Activated naive CD4-positive, alpha-beta T cell treated with anti-CD3 and anti-CD28 coated beads for 36 hours (primary cell): Measurements from ENCODE around the gene PNPLA7. TPM values are rescaled to one million over a fixed set of nuclear protein-coding genes. Genes with fewer than 3 reads are reported as not detected.

Experiments used
- CTCF ChIA-PET: fragments of 350-600 bp; sonication (Branson Sonifier 250); formaldehyde crosslinking; loops from one replicate; lab custom pipeline; 2021; ENCODE audit warnings: antibody characterized with exemption; lab: Charles Lee
- DNase-seq: peaks from one replicate; pipeline ENCODE4 v3.0.0-alpha.2; 2020
- H3K27ac Mint-ChIP-seq: one replicate; pipeline ENCODE4 v1.8.0; 2021; ENCODE audit warnings: mild to moderate bottlenecking, mixed read lengths
- H3K27me3 Mint-ChIP-seq: one replicate; pipeline ENCODE4 v1.8.0; 2021; ENCODE audit warnings: low read depth, mixed read lengths
- H3K36me3 Mint-ChIP-seq: one replicate; pipeline ENCODE4 v1.8.0; 2021; ENCODE audit warnings: low read depth, mixed read lengths
- H3K4me1 Mint-ChIP-seq: one replicate; pipeline ENCODE4 v1.8.0; 2021; ENCODE audit warnings: low read depth, mixed read lengths
- H3K4me3 Mint-ChIP-seq: one replicate; pipeline ENCODE4 v1.8.0; 2021; ENCODE audit warnings: mild to moderate bottlenecking, moderate library complexity, mixed read lengths
- H3K9me3 Mint-ChIP-seq: one replicate; pipeline ENCODE4 v1.8.0; 2021; ENCODE audit warnings: mixed read lengths
- intact Hi-C: fragments of 100-400 bp; cut with micrococcal nuclease; formaldehyde crosslinking; loops from one replicate; pipeline ENCODE4 v1.15.1; 2023
- total RNA-seq, 2 experiments: library from RNA; stranded (reverse); gene quantifications; one replicate each; pipeline ENCODE4 v1.2.3, GENCODE V29; 2021

The PNPLA7 gene
- total RNA-seq, 2 experiments from 2014 or later: 2.8 to 3.1 TPM

DNA sequence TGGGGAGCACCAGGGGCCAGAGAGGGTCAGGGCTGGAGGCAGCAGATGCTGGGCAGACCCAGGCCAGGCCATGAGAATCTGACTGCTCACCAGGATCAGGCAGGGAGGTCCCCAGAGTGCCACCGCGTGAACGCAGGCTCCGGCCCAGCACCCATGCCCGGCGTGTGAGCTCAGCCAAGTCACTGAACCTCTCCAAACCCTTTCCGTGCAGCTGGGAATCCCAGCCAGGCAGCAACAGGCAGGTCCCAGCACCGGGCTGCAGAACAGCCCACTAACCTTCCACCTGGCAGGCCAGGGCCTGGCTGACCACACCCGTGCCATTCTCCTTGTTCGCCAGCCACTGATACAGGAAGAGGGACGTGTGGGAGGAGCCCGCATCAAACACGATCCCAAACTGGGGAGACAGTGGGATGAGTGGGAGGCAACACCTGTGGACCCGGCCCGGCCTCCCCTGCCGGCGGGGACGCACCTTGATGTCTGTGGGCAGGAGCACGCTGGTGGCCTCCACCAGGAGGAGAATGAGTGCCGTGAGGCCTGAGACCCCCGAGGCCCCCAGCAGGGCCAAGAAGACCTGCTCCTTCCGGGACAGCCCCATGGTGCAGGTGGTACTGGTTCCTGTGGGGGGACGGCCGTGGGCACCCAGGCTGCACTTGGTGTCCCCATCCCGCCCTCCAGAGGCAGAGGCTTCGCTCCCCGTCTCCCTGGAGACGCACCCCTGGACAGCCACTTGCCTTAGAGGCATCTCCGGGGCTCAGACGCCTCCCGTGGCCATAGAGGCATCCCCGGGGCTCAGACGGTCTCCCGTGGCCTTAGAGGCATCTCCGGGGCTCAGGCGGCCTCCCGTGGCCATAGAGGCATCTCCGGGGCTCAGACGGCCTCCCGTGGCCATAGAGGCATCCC, 112.3 kb downstream of the PNPLA7 start:
- H3K9me3 Mint-ChIP-seq: no peaks in the 10 kb centered on the region
- no peak for DNase-seq
- CTCF ChIA-PET: no interaction called here

GRCh38 chr9:137436761-137437600, 113.2 kb downstream of the PNPLA7 start:
- Mint-ChIP-seq H3K27me3 (peaks cover 5% of the 10 kb centered on the region), H3K4me1 (peaks cover 2% of the 10 kb centered on the region), H3K4me3 (no peak overlapping the region), H3K9me3 (no peaks in the 10 kb centered on the region), H3K27ac (no peak overlapping the region), H3K36me3 (no peaks in the 10 kb centered on the region)
- intact Hi-C loops: no loop called here
- CTCF ChIA-PET: no interaction called here
- DNase-seq: no peak

More for the DNA sequence above, 112.3 kb downstream of the PNPLA7 start:
- H3K36me3 Mint-ChIP-seq: no peaks in the 10 kb centered on the region
- H3K27me3 Mint-ChIP-seq: peaks cover 6% of the 10 kb centered on the region
- H3K4me3 Mint-ChIP-seq: no peak overlapping the region
- H3K27ac Mint-ChIP-seq: no peak overlapping the region
- intact Hi-C loops: no loop called here
- H3K4me1 Mint-ChIP-seq: peaks cover 3% of the 10 kb centered on the region

DNA sequence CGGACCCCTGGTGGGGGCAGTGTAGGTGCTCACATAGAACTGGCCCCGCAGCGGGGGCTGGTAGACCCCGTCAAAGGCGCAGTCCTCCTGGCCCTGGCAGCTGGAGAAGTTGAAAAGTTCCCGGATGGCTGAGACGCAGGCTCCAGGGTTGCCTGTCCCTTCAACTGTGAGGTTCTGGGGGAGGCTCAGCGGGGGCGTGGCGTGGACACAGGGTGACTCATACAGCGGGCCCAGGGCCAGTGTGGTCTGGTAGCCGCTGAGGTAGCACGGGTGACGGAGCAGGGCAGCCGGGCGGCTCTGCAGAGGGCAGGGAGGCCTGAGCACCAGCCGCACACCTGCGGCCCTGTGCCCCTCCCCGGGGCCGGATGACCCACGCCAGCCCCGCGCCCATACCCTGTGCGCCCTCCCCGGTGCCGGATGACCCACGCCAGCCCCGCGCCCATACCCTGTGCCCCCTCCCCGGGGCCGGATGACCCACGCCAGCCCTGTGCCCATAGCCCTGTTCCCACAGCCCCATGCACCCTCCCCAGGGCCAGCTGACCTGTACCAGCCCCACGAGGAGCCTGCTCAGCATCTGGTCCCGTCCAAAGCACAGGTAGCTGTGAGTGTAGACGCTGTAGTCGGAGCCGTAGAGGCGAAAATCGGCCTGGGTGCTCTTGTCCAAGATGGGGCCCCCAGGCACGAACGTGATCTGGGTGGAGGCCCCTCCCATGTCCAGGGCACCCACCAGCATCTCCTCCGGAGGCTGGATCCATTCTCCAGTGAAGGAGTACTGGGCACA, 114.0 kb downstream of the PNPLA7 start:
- DNase-seq: no peak
- no peaks in the 10 kb centered on the region for H3K36me3 Mint-ChIP-seq
- peaks cover 3% of the 10 kb centered on the region for H3K27me3 Mint-ChIP-seq
- no peak overlapping the region for H3K4me3 Mint-ChIP-seq
- H3K27ac Mint-ChIP-seq: no peak overlapping the region
- no peaks in the 10 kb centered on the region for H3K9me3 Mint-ChIP-seq
- intact Hi-C loops: no loop called here
- CTCF ChIA-PET: no interaction called here
- H3K4me1 Mint-ChIP-seq: no peaks in the 10 kb centered on the region

- H3K36me3 Mint-ChIP-seq: no peaks in the 10 kb centered on the region
- peaks cover 3% of the 10 kb centered on the region for H3K27me3 Mint-ChIP-seq
- no peak overlapping the region for H3K27ac Mint-ChIP-seq
- CTCF ChIA-PET: no interaction called here
- intact Hi-C loops: no loop called here
- H3K4me3 Mint-ChIP-seq: no peak overlapping the region
- DNase-seq: no peak
- no peaks in the 10 kb centered on the region for H3K9me3 Mint-ChIP-seq
- no peaks in the 10 kb centered on the region for H3K4me1 Mint-ChIP-seq
Observed at GRCh38 chr9:137435381-137435891, 114.8 kb downstream of the PNPLA7 start.

- no peak overlapping the region for H3K27ac Mint-ChIP-seq
- H3K4me3 Mint-ChIP-seq: no peak overlapping the region
- no peaks in the 10 kb centered on the region for H3K4me1 Mint-ChIP-seq
- CTCF ChIA-PET: interaction anchor here (0.6 kb wide), 1 partner anchor 10 kb away, joined by 4 read pairs; no protein-coding TSS in a partner anchor
- no peak for DNase-seq
- H3K27me3 Mint-ChIP-seq: peaks cover 3% of the 10 kb centered on the region
- intact Hi-C loops: no loop called here
- H3K9me3 Mint-ChIP-seq: no peaks in the 10 kb centered on the region
- no peaks in the 10 kb centered on the region for H3K36me3 Mint-ChIP-seq
Observed at GRCh38 chr9:137434498-137435380, 115.5 kb downstream of the PNPLA7 start.

- CTCF ChIA-PET: interaction anchor here (0.6 kb wide), 1 partner anchor 11 kb away, joined by 4 read pairs; no protein-coding TSS in a partner anchor
- H3K4me1 Mint-ChIP-seq: no peaks in the 10 kb centered on the region
- H3K4me3 Mint-ChIP-seq: no peak overlapping the region
- DNase-seq: no peak
- no peaks in the 10 kb centered on the region for H3K27me3 Mint-ChIP-seq
- intact Hi-C loops: no loop called here
- no peaks in the 10 kb centered on the region for H3K9me3 Mint-ChIP-seq
- H3K36me3 Mint-ChIP-seq: no peaks in the 10 kb centered on the region
- H3K27ac Mint-ChIP-seq: no peak overlapping the region
Observed at GRCh38 chr9:137433916-137434431, 116.2 kb downstream of the PNPLA7 start.

DNA sequence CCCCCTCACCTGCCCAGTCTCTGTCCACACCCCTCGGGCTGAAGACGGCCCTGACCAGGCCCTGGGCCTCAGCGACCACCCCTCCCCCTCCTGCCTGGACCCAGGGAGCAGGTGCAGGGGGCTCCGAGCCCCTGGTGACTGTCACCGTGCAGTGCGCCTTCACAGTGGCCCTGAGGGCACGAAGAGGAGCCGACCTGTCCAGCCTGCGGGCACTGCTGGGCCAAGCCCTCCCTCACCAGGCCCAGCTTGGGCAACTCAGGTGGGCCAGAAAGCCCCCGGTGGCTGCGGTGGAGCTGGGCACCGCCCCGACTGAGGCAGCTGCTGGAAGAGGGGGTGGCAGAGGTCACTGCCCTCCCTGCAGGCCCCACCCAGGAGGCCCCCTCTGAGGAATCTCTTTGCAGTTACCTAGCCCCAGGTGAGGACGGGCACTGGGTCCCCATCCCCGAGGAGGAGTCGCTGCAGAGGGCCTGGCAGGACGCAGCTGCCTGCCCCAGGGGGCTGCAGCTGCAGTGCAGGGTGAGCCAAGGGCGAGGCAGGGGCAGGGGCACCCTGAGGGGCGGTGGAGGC, 116.8 kb downstream of the PNPLA7 start:
- no peak for DNase-seq
- CTCF ChIA-PET: no interaction called here
- no peaks in the 10 kb centered on the region for H3K9me3 Mint-ChIP-seq
- H3K27ac Mint-ChIP-seq: no peak overlapping the region
- intact Hi-C loops: no loop called here
- no peaks in the 10 kb centered on the region for H3K4me1 Mint-ChIP-seq
- no peak overlapping the region for H3K4me3 Mint-ChIP-seq
- H3K27me3 Mint-ChIP-seq: no peaks in the 10 kb centered on the region
- H3K36me3 Mint-ChIP-seq: no peaks in the 10 kb centered on the region

DNA sequence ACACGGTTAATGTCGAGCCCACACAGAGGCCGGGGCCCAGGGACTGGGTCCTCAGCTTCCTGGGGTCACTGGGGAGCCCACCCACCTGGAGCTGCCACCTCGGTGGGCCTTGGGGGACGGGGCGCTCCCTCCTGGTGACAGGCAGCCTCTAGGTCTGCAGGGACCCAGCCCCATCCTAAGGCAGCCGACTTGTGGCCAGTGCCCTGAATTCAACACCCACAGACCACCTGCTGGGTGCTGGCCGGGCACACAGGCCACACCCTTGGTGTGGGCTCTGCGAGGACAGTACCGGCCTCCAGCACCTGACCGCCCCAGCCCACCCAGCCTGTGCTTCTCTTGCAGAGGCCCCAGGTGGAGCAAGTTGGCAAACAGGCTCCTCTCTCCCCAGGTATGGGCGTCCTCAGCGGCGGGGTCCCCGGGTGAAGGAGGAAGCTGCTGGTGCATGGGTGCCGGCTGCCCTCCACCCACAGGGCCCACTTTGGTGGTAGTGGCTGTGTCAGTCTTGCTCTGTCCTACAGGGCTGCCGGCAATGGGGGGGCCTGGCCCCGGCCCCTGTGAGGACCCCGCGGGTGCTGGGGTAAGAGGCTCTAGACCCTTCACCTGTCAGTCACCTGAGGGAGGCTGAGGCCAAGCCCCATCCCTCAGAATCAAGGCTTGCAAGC, 117.4 kb downstream of the PNPLA7 start:
- H3K4me1 Mint-ChIP-seq: no peaks in the 10 kb centered on the region
- intact Hi-C loops: no loop called here
- H3K9me3 Mint-ChIP-seq: no peaks in the 10 kb centered on the region
- H3K4me3 Mint-ChIP-seq: no peak overlapping the region
- DNase-seq: no peak
- no peak overlapping the region for H3K27ac Mint-ChIP-seq
- CTCF ChIA-PET: interaction anchor here (1.2 kb wide), 1 partner anchor 11 kb away, joined by 3 read pairs; no protein-coding TSS in a partner anchor
- no peaks in the 10 kb centered on the region for H3K36me3 Mint-ChIP-seq
- H3K27me3 Mint-ChIP-seq: no peaks in the 10 kb centered on the region

DNA sequence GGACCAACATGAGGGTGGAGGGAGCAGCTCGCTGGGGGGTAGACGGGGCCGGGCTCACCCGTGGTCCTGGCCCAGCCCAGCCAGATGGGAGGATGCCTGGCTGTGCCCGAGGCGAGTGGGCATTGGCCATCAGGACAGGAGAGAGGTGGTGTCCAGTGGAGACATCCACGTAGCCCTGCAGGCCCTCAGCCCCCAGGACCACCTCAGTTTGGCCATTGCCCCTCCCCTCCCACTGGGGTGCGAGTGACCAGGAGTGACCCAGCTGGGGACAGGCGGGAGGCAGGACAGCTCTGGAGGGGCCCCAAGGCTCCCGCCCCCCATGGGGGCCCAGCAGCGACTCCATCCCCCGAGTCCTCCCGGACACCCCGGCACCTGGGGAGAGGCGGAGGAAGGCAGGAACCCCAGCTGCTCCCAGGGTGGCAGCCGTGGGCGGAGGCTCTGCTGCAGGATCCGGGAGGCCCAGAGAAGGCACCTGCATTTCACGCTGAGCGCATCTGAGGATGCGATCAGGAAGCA, 118.7 kb downstream of the PNPLA7 start:
- no peaks in the 10 kb centered on the region for H3K36me3 Mint-ChIP-seq

GRCh38 chr9:137430723-137431415, 119.3 kb downstream of the PNPLA7 start:
- H3K36me3 Mint-ChIP-seq: no peaks in the 10 kb centered on the region
- no peaks in the 10 kb centered on the region for H3K9me3 Mint-ChIP-seq
- CTCF ChIA-PET: no interaction called here
- no peak overlapping the region for H3K4me3 Mint-ChIP-seq
- DNase-seq: no peak
- H3K27me3 Mint-ChIP-seq: no peaks in the 10 kb centered on the region
- intact Hi-C loops: no loop called here
- H3K4me1 Mint-ChIP-seq: no peaks in the 10 kb centered on the region
- H3K27ac Mint-ChIP-seq: no peak overlapping the region

More for the DNA sequence above, 118.7 kb downstream of the PNPLA7 start:
- DNase-seq: no peak
- H3K9me3 Mint-ChIP-seq: no peaks in the 10 kb centered on the region
- no peak overlapping the region for H3K4me3 Mint-ChIP-seq
- H3K4me1 Mint-ChIP-seq: no peaks in the 10 kb centered on the region
- H3K27ac Mint-ChIP-seq: no peak overlapping the region
- no peaks in the 10 kb centered on the region for H3K27me3 Mint-ChIP-seq
- CTCF ChIA-PET: no interaction called here
- intact Hi-C loops: no loop called here
